PC-9 (cell line): ENCODE measurements around the gene CDK5R1. TPM values are rescaled to one million over a fixed set of nuclear protein-coding genes. Genes with fewer than 3 reads are reported as not detected.

ENCODE experiments used
- BruUV-seq: library from RNA; stranded (reverse); fragments of 400-500 nt; replicated peaks from 2 replicates; lab custom pipeline; 2021; lab: Mats Ljungman, UMichigan
- CTCF ChIA-PET: fragments of 300-600 bp; sonication (Branson Sonifier 250); formaldehyde crosslinking; loops from one replicate; lab custom pipeline; 2022; ENCODE audit warnings: antibody characterized with exemption; lab: Charles Lee
- POLR2A ChIA-PET: fragments of 300-600 bp; sonication (Branson Sonifier 250); formaldehyde crosslinking; loops from one replicate; lab custom pipeline; 2022; ENCODE audit warnings: antibody characterized with exemption; ENCODE audit not compliant: unreplicated experiment; lab: Charles Lee
- DNase-seq, 2 experiments: peaks; one replicate each; pipeline versions ENCODE4 v3.0.0 to v3.0.0-alpha.2; 2015 to 2022; ENCODE audit warnings: mixed read lengths in 1 of 2
- H2AFZ ChIP-seq: fragments of 200-600 bp; sonication (generic); 2 replicates; pipeline ENCODE4 v1.8.1; 2017; ENCODE audit warnings: antibody characterized with exemption
- H3F3A ChIP-seq: fragments of 200-600 bp; sonication (generic); 2 replicates; pipeline ENCODE4 v1.8.1; 2017; ENCODE audit warnings: antibody characterized with exemption, mild to moderate bottlenecking, low read depth; ENCODE audit not compliant: insufficient read depth
- H3K27ac ChIP-seq: fragments of 200-600 bp; sonication (generic); 2 replicates; pipeline ENCODE4 v1.6.1; 2016; ENCODE audit warnings: mixed run types
- H3K27me3 ChIP-seq: fragments of 200-600 bp; sonication (generic); 2 replicates; pipeline ENCODE4 v1.6.1; 2016; ENCODE audit warnings: low read depth, mixed run types; ENCODE audit not compliant: insufficient read depth
- H3K36me3 ChIP-seq: fragments of 200-600 bp; sonication (generic); 2 replicates; pipeline ENCODE4 v1.6.1; 2016; ENCODE audit warnings: low read depth, mixed run types
- H3K4me1 ChIP-seq: fragments of 200-600 bp; sonication (generic); replicated peaks from 2 replicates; pipeline ENCODE4 v1.6.1; 2016; ENCODE audit warnings: mixed run types; ENCODE audit not compliant: insufficient read depth
- H3K4me2 ChIP-seq: fragments of 200-600 bp; sonication (generic); 2 replicates; pipeline ENCODE4 v1.6.1; 2017; ENCODE audit warnings: mixed run types
- H3K4me3 ChIP-seq: fragments of 200-600 bp; sonication (generic); 2 replicates; pipeline ENCODE4 v1.6.1; 2016; ENCODE audit warnings: mixed run types
- H3K79me2 ChIP-seq: fragments of 200-600 bp; sonication (generic); 2 replicates; pipeline ENCODE4 v1.6.1; 2017; ENCODE audit warnings: low read depth, mixed run types
- H3K9me2 ChIP-seq: fragments of 200-600 bp; sonication (generic); 2 replicates; pipeline ENCODE4 v1.8.1; 2017; ENCODE audit warnings: mild to moderate bottlenecking; ENCODE audit not compliant: insufficient read depth
- H3K9me3 ChIP-seq: fragments of 200-600 bp; sonication (generic); 2 replicates; pipeline ENCODE4 v1.8.1; 2016; ENCODE audit warnings: low read depth; ENCODE audit not compliant: insufficient read depth
- H4K20me1 ChIP-seq: fragments of 200-600 bp; sonication (generic); 2 replicates; pipeline ENCODE4 v1.8.1; 2017; ENCODE audit not compliant: insufficient read depth
- EZH2 ChIP-seq: fragments of 200-600 bp; sonication (generic); IDR thresholded peaks from 2 replicates; pipeline ENCODE4 v1.8.0; 2017; ENCODE audit warnings: antibody characterized with exemption, low read depth
- intact Hi-C: fragments of 100-400 bp; cut with micrococcal nuclease; formaldehyde crosslinking; loops from one replicate; pipeline ENCODE4 v1.10.0; 2022; ENCODE audit not compliant: unreplicated experiment
- total RNA-seq: library from RNA; stranded (reverse); gene quantifications from 2 replicates; pipeline ENCODE4 v1.2.3, GENCODE V29; 2021
- TF ChIP-seq, protein P1 (sequence below): fragments of 200-600 bp; sonication (generic); conservative IDR thresholded peaks from 2 replicates; pipeline ENCODE4 v1.6.1; 2017; ENCODE audit warnings: mixed run types, antibody characterized with exemption, mild to moderate bottlenecking, moderate library complexity

Gene CDK5R1
- total RNA-seq, 1 experiment from 2014 or later: 2.1 TPM

DNA sequence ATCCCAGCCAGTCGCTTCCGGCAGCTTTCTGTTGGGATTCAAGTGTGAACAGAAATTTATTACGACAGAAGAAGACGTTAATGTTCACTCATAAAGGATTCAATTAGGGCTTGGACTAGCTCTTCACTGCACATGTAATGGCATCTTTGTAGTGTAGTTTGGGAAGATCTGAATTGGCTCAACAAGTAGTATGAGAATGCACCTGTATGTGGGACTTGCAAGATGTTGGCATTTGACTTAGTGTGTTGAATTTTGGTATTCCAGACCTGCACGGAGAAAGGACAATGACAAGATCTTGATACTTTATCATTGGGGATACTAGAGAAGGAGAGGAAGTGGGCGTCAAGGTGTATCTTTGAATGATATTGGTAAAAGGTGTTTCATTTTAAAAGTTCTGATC, 41.3 kb upstream of the CDK5R1 start:
- Histone ChIP-seq H4K20me1 (peaks cover 47% of the 10 kb centered on the region), H3K9me2 (no peaks in the 10 kb centered on the region), H2AFZ (no peak overlapping the region), H3K9me3 (no peaks in the 10 kb centered on the region), H3K27me3 (no peaks in the 10 kb centered on the region), H3K79me2 (peaks cover 61% of the 10 kb centered on the region), H3K4me2 (peak overlapping the region; percentile 100), H3K27ac (peak overlapping the region; percentile 76; the same call in 1 of the 2 replicates), H3K36me3 (peaks cover 44% of the 10 kb centered on the region), H3F3A (peaks cover 7% of the 10 kb centered on the region; the same call in 1 of the 2 replicates), H3K4me1 (peaks cover 24% of the 10 kb centered on the region), H3K4me3 (peak overlapping the region; percentile 99)
- ChIA-PET POLR2A (interaction anchor here (0.7 kb wide), 1 partner anchor 236 kb away, joined by 5 read pairs; no protein-coding TSS in a partner anchor), CTCF (no interaction called here)
- no peak for DNase-seq
- BruUV-seq: no TSS peak
- intact Hi-C loops: loop anchor here (10.0 kb wide), 1 partner anchor 429 kb away; the partner anchor contains the start of gene MYO1D
- TF ChIP-seq, protein P1, sequence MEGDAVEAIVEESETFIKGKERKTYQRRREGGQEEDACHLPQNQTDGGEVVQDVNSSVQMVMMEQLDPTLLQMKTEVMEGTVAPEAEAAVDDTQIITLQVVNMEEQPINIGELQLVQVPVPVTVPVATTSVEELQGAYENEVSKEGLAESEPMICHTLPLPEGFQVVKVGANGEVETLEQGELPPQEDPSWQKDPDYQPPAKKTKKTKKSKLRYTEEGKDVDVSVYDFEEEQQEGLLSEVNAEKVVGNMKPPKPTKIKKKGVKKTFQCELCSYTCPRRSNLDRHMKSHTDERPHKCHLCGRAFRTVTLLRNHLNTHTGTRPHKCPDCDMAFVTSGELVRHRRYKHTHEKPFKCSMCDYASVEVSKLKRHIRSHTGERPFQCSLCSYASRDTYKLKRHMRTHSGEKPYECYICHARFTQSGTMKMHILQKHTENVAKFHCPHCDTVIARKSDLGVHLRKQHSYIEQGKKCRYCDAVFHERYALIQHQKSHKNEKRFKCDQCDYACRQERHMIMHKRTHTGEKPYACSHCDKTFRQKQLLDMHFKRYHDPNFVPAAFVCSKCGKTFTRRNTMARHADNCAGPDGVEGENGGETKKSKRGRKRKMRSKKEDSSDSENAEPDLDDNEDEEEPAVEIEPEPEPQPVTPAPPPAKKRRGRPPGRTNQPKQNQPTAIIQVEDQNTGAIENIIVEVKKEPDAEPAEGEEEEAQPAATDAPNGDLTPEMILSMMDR: no peak
- TF ChIP-seq EZH2: no peak

DNA sequence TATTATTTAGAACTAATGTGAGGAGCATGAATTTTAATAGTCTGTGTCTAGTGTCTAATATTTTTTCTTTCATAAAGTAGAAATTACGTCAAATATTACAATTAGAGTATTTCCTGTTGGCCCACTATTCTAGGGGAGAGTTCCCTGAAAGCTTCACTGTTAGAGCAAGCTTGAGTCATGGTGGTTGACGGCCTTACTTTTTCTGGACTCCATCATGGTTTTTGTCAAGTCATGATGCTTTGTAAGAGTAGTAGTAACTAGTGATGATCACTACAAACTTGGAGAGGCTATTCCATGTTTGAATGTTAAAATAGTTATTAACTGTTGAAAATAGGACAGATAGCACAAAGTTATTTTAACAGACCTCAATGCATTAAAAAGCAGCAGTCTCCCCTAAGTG, 40.8 kb upstream of the CDK5R1 start:
- peaks cover 7% of the 10 kb centered on the region; the same call in 1 of the 2 replicates for H3F3A ChIP-seq
- POLR2A ChIA-PET: no interaction called here
- H3K79me2 ChIP-seq: peaks cover 66% of the 10 kb centered on the region
- 0 out of 2 replicates have a peak overlapping the region, but pooled peaks have one; percentile 33 for H3K27ac ChIP-seq
- no peaks in the 10 kb centered on the region for H3K27me3 ChIP-seq
- H3K9me3 ChIP-seq: no peaks in the 10 kb centered on the region
- peaks cover 49% of the 10 kb centered on the region for H3K36me3 ChIP-seq
- peak overlapping the region; percentile 99 for H3K4me3 ChIP-seq
- TF ChIP-seq EZH2: no peak
- TF ChIP-seq, protein P1: no peak
- H3K4me2 ChIP-seq: peak overlapping the region; percentile 100
- H2AFZ ChIP-seq: no peak overlapping the region
- H3K9me2 ChIP-seq: no peaks in the 10 kb centered on the region
- intact Hi-C loops: loop anchor here (10.0 kb wide), 1 partner anchor 429 kb away; the partner anchor contains the start of gene MYO1D
- no peak for DNase-seq
- peaks cover 24% of the 10 kb centered on the region for H3K4me1 ChIP-seq
- peaks cover 50% of the 10 kb centered on the region for H4K20me1 ChIP-seq
- BruUV-seq: no TSS peak
- CTCF ChIA-PET: no interaction called here

DNA sequence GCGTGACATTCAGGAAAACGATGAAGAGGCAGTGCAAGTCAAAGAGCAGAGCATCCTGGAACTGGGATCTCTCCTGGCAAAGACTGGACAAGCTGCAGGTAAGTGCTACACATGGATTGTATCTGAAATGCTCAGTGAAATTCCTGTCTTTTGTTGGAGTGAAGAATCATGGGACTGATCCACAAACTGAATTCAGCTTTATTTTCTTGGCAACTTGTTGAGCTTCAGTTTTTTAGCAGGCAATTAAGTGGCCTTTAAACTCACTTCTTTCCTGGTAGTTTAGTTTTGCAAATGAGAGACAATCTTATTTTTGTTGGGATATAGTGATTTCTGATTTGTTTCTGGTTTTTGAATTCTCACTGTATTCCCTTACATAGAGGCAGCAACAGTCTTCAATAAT, 39.8 kb upstream of the CDK5R1 start:
- peaks cover 76% of the 10 kb centered on the region for H3K79me2 ChIP-seq
- no peaks in the 10 kb centered on the region for H3K9me3 ChIP-seq
- peaks cover 24% of the 10 kb centered on the region for H3K4me1 ChIP-seq
- no TSS peak for BruUV-seq
- H3F3A ChIP-seq: peaks cover 7% of the 10 kb centered on the region; the same call in 1 of the 2 replicates
- H3K27ac ChIP-seq: no peak overlapping the region
- no peak overlapping the region for H3K4me3 ChIP-seq
- H4K20me1 ChIP-seq: peaks cover 60% of the 10 kb centered on the region
- ChIA-PET POLR2A (no interaction called here), CTCF (no interaction called here)
- H3K4me2 ChIP-seq: peak overlapping the region; percentile 100; the same call in 1 of the 2 replicates
- no peaks in the 10 kb centered on the region for H3K9me2 ChIP-seq
- DNase-seq: no peak
- no peak overlapping the region for H2AFZ ChIP-seq
- TF ChIP-seq, protein P1: no peak
- TF ChIP-seq EZH2: no peak
- intact Hi-C loops: loop anchor here (10.0 kb wide), 1 partner anchor 428 kb away; the partner anchor contains the start of gene MYO1D
- no peaks in the 10 kb centered on the region for H3K27me3 ChIP-seq
- H3K36me3 ChIP-seq: peaks cover 58% of the 10 kb centered on the region
